GM12864 (cell line): ENCODE data around the gene GLRA1.

Source experiments
- DNase-seq: peaks from one replicate; pipeline ENCODE4 v3.0.0-alpha.2; 2011; ENCODE audit warnings: low read depth
- H3K4me3 ChIP-seq: 2 replicates; pipeline ENCODE4 v1.5.1; 2011; ENCODE audit warnings: mild to moderate bottlenecking, low read depth, low read length, control low read depth
- CTCF ChIP-seq: IDR thresholded peaks from 2 replicates; pipeline ENCODE4 v1.5.1; 2011; ENCODE audit warnings: low read depth, mild to moderate bottlenecking, moderate library complexity, low read length, control low read depth, inconsistent platforms; ENCODE audit errors: missing control alignments

Gene GLRA1

GRCh38 chr5:151924564-151925301 lies at the start of gene GLRA1:
Gene GLRA1 (minus strand): TSS chr5:151924851. CDS start chr5:151924549, 302 bp downstream.
- no peak within 1 kb of the TSS for H3K4me3 ChIP-seq
- TF ChIP-seq CTCF: no peak
- DNase-seq: no peak

- DNase-seq: no peak
- no peak for TF ChIP-seq CTCF
- H3K4me3 ChIP-seq: no peak overlapping the region
Observed at GRCh38 chr5:151970885-151971284, 46.2 kb upstream of the GLRA1 start.

- TF ChIP-seq CTCF: no peak
- DNase-seq: no peak
- H3K4me3 ChIP-seq: no peak overlapping the region
Observed at GRCh38 chr5:151967865-151968264, 43.2 kb upstream of the GLRA1 start.

GRCh38 chr5:151966046-151966445 lies 41.4 kb upstream of the GLRA1 start:
- no peak for DNase-seq
- no peak overlapping the region for H3K4me3 ChIP-seq
- TF ChIP-seq CTCF: no peak

- H3K4me3 ChIP-seq: no peak overlapping the region
- TF ChIP-seq CTCF: no peak
- DNase-seq: no peak
Observed at GRCh38 chr5:151964471-151964870, 39.8 kb upstream of the GLRA1 start.

- H3K4me3 ChIP-seq: no peak overlapping the region
- no peak for TF ChIP-seq CTCF
- DNase-seq: no peak
Observed at GRCh38 chr5:151961557-151961956, 36.9 kb upstream of the GLRA1 start.

GRCh38 chr5:151958111-151958510 lies 33.5 kb upstream of the GLRA1 start:
- no peak overlapping the region for H3K4me3 ChIP-seq
- no peak for TF ChIP-seq CTCF
- no peak for DNase-seq
